ENCODE data around the gene CELF2.

CELF2 gene

DNA sequence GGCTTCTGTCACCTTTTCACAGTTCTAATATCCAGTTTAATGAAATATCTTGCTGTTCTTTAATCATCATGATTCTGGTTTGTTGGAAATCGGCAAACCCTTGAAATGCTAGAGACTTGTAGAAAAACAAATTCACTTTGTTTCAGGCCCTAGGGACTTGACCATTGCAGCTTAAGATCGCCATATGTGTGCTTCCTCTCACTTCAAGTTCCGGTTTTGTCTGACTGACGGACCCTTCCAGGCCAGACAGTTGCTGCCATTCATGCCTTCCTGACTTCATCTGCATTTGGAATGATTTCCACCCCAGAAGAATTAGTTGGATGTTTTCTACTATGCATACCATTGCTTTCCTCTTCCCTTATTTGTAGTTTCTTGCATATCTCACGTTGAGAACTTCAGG lies 125.6 kb downstream of the CELF2 start:
- TF ChIP-seq, protein P1, sequence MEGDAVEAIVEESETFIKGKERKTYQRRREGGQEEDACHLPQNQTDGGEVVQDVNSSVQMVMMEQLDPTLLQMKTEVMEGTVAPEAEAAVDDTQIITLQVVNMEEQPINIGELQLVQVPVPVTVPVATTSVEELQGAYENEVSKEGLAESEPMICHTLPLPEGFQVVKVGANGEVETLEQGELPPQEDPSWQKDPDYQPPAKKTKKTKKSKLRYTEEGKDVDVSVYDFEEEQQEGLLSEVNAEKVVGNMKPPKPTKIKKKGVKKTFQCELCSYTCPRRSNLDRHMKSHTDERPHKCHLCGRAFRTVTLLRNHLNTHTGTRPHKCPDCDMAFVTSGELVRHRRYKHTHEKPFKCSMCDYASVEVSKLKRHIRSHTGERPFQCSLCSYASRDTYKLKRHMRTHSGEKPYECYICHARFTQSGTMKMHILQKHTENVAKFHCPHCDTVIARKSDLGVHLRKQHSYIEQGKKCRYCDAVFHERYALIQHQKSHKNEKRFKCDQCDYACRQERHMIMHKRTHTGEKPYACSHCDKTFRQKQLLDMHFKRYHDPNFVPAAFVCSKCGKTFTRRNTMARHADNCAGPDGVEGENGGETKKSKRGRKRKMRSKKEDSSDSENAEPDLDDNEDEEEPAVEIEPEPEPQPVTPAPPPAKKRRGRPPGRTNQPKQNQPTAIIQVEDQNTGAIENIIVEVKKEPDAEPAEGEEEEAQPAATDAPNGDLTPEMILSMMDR (IDR thresholded peaks at IDR 0.05) = no peak

DNA sequence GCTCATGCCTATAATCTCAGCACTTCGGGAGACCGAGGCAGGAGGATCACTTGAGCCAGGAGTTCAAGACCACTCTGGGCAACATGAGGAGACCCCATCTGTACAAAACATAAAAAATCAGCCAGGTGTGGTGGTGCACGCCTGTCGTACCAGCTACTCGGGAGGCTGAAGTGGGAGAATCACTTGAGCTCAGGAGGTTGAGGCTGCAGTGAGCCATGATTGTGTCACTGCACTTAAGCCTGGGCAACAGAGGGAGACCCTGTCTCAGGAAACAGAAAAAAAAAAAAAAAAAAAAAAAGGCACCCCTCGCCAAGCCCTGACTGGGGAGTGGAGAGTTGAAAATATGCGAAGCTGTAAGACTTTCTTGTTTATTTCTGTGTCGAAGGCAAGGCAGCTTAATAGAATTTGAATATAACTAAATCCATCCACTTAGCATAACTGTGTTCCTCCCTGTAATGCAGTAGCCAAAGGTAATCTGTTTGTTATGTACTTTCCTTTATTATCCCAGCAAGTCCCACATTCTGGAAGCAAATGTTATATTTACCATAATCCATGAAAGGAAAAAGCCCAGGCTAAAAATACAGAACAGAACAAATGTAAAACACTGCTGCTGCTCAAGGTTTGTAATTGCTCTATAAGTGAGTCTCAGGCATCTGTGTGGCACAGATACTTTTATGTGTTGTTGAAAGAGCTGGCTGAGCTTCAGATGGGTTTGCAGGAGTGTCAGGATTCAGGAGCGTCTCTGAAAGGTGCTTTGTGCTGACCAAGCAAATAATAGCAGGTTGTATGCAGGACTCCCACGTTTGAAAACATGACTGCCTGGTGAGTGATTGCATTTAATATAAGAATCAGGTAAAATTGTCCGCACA lies 127.2 kb downstream of the CELF2 start:
- TF ChIP-seq, protein P1 (IDR thresholded peaks at IDR 0.05) = no peak

DNA sequence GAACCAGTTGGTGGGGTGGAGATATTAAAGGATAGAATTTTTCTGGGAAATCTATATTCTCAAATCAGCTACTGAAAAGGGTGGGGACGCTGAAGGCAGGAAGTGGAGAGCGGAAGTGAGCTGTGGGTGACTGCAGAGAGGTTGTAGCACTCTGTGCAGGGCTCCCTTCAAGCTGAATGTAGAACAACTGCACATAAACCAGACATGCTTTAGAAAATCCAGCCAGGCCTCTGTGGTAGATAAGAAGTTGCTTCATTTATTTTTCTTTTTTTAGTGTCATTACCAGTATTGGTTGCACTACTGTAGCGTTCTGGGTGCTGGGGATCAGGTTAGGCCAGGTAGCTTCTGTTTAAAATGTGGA lies 127.8 kb downstream of the CELF2 start:
- TF ChIP-seq, protein P1 (IDR thresholded peaks at IDR 0.05) = no peak

DNA sequence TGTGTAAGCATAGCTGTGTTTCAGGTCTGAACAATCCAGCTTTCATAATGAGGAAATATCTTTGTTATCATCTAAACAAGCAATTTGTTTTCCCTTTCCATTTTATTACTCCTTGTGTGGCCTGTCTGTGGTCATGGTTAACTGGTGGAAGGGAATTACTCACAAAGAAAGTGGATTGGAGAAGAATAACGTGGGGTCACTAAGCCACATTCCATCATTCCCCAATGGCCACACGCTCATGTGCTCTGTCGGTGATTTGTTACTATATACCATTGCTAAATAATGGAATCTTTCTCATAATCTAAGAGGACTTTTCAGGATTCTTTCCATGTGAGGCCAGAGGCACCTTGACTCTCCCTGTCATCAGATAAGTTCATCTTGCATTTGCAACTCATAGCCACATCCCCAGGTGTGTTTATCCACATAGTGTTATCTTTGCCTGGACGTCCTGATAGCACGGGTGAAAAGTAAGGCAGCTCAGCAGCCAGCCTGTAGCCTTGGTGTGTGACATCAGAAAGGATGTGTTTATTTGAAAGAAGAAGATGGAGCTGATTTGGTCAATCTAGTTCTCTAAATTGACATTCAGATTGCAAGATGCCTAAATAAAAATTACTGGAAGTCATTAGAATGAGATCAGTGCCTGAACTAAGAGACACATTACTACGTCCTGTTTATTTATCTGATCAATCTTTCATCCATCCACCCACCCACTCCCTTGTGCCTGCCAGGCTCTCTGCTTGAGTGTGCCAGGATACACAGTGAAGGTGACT lies 128.9 kb downstream of the CELF2 start:
- TF ChIP-seq, protein P1 (IDR thresholded peaks at IDR 0.05) = no peak

DNA sequence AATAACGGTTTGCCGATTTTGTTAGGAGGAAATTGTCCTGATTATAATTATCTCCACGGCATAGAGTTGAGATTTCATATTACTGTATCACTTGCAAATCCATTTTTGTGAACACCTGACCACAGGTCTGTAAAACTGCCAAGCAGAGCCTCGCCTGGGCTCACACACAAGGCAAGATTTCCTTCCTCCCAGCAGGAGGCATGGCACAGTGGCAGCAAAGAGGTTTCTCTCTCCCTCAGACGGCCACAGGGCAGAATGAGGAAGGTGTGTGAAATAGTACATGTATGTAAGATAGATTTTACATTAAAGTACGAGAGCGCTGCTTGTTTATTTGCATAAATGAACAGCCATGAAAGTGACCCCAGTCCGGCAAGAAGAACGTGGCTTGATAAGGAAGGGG lies 130.1 kb downstream of the CELF2 start:
- TF ChIP-seq, protein P1 (IDR thresholded peaks at IDR 0.05) = no peak

DNA sequence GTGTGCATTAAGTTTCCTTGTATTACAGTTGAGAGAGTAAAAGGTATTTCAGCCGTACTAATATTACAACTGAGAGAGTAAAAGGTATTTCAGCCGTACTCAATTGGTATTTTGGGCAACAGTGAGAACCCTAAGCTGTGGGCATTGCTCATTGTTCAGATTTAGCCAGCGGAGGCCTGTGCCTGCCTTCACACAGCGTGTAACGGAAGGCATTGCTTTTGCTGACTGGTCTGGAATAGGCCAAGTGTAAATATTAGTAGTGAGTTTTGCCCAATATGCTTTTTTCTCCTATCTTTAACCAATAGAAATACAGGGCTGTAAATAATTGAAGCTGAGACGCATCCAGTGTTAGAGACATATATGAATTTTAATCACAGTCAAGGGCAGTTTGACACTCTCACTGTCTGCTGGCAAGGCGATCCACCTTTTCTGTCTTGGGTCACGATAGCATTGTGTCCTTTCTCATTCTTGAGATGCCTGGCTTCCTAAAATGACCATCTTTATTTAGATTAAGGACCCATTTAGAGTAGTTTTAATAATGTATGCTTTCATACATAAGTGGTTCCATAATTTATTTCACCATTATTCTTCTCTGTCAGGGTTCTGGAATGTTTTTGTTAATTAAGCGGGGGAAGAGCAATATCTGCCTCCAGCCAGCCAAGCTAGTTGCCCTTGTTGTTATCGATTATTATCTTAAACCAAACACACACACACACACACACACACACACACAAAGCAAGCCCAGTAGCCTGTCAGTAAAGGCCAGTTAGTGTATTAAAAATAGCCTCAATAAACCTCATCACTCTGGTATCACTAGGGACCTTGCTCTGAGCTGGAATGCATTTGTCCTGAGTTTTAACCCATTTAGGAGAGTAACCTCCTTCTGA lies 130.7 kb downstream of the CELF2 start:
- TF ChIP-seq, protein P1 (IDR thresholded peaks at IDR 0.05) = no peak

DNA sequence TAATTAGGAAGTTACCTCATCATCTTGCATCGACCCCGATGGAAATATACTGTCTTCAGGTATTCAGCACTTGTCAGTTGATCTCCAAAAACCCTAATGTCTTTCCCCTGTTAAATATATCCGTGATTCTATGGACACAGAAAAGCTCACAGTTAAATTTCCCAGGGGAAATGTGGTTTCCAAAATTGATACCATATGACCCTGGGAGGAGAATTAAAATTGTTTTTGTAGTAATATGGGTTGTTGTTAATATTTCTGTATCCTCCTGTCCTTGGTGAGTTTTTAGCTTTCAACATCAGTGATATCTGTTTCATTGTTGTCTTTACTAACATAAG lies 132.1 kb downstream of the CELF2 start:
- TF ChIP-seq, protein P1 (IDR thresholded peaks at IDR 0.05) = no peak

All from LNCAP (cell line).